ENCODE results near the gene SLC38A11.
"Not testable (repeated sequence)": the region's sequence is repeated elsewhere in the genome, so short reads cannot be mapped to it uniquely, and the experiment has no call there.

The SLC38A11 gene

DNA sequence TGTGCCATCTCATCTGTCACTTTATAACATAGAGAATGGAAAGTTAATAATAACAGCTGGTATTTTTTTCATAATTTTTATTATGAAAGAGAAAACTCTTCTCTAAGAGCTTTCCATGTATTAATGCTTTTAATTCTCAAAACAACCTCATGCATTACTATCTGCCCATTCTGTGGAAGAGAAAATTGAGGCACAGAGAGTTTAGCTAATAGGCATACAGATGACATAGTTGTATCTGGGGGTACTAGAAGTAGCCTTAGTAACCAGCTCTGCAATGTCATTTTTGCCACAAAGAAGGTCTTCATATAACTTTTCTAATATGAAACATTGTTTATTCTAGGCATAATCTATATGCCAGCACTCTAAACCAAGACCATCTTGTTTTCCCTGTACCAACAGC, 77.4 kb downstream of the SLC38A11 start:
- DNase-seq (ENCODE audit: low read depth in 2 of 2): no peak

DNA sequence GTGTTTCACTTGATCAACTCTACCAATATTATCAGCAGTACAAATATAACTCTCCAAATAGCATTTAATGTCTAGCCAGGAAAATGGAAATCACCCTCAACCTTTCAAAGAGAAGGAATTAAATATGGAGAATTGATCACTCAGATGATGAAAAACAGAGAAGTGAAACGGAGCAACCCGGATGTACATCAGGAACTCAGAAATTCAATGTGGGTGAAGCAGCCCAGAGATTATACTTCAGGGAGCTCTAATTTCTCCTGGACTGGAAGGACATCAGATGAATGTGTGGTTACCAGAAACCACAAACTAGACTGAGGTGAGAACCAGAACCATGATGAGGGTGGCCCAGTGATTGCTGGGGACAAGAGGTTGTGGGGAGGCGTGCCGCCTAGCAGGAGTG, 78.2 kb downstream of the SLC38A11 start:
- no peak for DNase-seq (ENCODE audit: low read depth in 2 of 2)

DNA sequence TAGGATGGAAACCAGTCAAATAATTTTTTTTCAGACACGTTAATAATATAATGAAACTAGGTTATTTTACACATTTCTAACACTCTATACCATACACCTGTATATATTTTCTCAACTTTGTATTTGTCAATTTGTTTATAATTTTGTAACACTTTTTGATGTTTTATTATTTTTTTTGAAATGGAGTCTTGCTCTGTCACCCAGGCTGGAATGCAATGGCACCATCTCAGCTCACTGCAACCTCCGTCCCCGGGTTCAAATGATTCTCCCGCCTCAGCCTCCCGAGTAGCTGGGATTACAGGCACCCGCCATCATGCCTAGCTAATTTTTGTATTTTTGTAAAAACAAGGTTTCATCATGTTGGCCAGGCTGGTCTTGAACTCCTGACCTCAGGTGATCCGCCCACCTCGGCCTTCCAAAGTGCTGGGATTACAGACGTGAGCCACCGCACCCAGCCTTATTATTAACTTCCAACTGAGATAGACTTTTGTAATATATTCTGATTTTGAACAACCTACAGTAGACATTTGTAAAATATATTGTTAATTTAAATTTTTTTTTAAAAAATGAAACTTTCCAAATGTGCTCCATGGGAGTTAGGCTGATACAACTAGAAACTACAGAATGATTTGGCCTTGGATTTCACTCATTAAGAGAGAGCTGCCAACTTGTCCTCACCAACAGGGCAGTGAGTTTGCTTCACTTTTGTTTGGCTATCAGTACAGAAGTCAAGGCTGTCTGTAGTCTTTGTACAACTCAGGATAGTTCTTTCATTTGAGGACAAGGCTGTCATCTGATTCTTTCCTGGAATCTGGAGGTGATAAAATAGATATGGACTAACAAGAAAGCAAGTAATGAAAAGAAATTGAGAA, 79.8 kb downstream of the SLC38A11 start:
- DNase-seq (ENCODE audit: low read depth in 2 of 2): no peak

DNA sequence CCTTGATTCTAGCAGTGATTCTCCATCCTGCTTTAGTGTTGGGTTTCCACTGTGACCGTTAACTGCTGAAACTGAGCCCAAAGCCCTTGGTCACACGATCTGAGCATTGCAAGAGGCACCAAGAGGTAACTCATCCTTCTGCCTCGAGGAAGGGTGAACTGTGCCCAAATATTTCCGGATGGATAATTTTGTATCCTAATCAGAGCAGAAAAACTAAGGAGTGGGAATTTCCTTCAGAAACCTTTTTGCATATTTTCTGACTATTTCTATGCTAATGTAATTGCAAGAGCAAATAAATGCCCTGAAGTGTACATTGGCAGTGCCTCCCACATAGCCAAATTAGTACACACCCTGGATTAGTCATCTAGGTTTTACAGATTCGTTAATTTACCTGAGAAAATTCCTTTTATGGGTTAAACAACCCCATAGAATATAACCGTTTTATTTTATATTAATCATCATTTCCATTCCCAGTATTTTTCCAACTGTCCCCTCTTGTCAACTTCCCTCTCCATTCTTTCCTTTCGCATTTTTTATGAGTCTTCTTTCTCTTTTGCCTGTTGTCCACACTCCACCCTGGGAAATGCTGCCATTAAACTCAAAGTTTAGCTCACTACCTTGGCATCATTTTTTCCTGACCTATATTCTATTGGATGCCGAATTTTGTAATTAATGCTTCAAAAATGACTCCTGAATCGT, 82.0 kb downstream of the SLC38A11 start:
- no peak for DNase-seq (ENCODE audit: low read depth in 2 of 2)

DNA sequence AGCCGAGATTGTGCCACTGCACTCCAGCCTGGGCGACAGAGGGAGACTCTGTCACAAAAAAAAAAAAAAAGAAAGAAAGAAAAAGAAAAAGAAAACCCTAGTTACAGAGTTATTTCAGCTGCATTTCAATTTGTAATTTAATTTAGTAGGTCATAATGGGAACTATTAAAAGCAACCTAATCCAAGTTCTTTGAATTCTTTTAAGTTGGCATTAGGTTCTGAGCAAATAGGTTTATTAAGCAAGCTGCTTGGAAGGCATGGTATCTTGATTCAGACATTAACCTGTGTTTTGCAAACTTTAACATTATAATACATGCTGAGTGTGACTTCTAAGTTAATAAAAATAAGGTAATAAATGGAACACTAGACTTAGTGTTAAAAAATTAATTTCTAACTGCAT, 83.9 kb downstream of the SLC38A11 start:
- no peak for DNase-seq (ENCODE audit: low read depth in 2 of 2)

DNA sequence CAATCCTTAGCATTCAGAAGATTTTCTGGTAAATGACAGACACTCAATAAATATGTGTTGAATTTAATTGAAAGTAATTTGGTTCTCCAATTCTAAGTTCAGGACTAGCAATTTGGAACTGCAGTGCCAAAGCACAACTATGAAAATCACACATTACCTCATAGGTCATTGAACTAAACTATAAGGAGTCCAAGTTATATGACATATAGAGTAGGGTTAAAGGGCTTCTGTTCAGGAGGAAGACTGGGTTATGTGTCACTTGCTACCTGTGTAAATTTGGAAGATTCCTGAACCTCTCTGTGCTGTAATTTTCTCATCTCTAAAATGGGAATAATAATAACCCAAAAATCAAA, 85.9 kb downstream of the SLC38A11 start:
- no peak for DNase-seq (ENCODE audit: low read depth in 2 of 2)

DNA sequence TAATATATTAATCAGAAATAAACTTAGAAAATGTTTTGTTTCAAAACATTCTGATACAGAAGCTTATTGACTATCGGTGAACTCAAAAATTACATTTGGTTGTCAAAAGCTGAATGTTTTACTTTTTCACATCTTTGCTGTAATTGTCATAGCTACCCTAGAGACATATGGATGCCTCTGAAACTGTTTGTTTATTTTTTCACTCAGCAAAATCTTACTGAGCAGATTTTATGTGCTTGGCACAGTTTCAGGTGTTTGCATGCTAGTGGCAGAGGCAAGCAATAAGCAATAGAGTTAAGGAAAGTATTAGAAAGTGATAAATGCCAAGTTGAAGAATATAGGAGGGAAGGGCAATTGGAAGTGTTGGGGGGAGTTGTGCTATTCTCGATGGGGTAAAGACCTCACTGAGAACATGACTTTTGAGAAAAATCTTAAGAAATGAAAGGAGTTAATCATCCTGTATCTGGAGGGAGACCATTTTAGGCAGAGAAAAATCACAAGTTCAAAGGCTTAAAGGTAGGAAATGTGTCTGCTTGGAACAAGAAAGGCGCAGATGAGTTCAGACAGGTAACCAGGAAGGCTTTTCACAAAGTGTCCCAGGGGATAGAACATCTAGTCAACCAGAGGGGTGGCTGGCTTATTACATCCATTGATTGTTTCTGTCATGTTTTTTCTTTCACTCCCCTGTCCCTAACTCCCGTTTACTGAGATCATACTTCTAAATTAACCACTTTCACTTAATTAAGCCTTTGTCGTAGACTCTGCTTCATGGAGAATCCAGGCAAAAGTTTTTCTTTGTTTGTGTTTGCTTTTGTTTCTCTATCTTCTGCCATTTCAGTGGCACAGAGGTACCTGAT, 86.5 kb downstream of the SLC38A11 start:
- no peak for DNase-seq (ENCODE audit: low read depth in 2 of 2)

DNA sequence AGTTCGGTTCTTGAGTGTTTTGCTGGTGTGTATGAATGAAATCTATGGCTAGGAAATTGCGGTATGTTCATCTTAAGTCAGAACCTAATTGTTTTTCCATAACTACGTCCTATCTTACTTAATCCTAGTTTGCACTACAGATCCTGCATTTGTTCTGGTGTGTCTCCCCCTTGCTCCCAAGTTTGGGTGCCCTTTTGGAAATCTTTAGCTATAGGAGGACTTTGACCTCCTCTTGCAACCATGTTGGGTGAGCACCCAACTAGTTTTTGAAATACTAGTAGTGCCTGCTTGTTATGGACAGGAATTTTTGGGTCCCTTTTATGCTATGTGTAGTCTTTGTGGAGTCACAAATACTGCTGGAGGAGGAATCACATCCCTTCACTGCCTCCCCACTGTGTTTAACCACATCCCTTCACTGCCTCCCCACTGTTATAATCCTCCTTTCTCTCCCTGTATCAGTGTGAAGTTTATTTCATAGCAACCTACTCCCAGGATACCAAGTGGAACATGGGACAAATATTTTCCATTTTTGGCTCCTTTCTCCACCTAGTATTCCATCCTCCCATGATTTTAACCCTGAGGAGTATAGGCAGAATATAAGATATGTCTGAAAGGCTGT, 87.4 kb downstream of the SLC38A11 start:
- no peak for DNase-seq (ENCODE audit: low read depth in 2 of 2)

DNA sequence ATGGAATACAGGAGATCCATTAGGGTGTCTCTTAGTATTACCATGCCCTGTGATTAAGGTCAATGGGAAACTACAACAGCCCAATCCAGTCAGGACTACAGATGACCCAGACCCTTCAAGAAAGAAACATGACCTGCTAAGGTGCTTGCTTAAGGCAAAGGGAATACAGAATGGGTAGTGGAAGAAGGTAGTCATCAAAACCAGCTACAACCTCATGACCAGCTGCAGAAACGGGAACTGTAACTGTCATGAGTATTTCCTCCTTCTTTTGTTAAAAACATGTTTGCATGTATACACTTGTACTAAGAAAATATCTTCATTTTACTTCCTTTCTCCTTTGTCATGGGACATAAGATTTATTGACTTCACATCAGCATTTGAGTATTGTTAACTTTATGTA, 88.9 kb downstream of the SLC38A11 start:
- not testable (repeated sequence) for DNase-seq (ENCODE audit: low read depth in 2 of 2)

DNA sequence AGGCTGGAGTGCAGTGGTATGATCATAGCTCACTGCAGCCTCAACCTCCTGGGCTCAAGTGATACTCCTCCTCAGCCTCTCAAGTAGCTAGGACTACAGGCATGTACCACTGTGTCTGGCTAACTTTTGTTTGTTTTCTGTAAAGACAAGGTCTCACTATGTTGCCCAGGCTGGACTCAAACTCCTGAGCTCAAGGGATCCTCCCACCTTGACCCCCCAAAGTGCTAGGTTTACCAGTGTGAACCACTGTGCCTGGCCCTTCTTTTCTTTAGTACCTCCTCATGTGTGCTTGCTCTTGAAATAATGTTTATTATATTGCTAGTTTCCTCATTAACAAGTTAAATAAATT, 94.7 kb downstream of the SLC38A11 start:
- no peak for DNase-seq (ENCODE audit: low read depth in 2 of 2)

DNA sequence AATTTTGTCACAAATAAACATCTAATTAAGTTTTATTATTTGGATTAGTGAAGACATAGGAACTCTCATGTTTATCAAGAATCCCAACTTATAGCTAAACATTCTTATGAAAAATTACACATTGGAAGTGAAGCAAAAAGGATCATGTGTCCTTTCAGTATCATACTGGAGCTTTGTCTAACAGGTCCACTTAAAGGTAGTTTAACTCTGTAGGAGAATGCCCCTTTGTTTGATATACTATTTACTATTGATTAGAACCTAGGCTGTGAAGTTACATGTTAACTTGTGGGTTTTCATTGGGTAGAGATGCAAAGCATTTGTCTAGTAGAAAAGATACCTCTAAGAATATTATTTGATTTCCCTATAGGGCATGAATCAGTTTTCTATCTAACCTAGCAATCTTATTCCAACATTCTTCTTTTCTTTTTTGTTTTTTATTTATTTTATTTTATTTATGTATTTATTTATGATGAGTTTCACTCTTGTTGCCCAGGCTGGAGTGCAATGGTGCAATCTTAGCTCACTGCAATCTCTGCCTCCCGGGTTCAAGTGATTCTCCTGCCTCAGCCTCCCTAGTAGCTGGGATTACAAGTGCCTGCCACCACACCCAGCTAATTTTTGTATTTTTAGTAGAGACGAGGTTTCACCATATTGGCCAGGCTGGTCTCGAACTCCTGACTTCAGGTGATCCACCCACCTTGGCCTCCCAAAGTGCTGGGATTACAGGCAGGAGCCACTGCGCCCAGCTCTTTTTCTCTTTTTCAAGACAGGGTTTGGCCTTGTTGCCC, 95.2 kb downstream of the SLC38A11 start:
- DNase-seq (ENCODE audit: low read depth in 2 of 2): not testable (repeated sequence)

DNA sequence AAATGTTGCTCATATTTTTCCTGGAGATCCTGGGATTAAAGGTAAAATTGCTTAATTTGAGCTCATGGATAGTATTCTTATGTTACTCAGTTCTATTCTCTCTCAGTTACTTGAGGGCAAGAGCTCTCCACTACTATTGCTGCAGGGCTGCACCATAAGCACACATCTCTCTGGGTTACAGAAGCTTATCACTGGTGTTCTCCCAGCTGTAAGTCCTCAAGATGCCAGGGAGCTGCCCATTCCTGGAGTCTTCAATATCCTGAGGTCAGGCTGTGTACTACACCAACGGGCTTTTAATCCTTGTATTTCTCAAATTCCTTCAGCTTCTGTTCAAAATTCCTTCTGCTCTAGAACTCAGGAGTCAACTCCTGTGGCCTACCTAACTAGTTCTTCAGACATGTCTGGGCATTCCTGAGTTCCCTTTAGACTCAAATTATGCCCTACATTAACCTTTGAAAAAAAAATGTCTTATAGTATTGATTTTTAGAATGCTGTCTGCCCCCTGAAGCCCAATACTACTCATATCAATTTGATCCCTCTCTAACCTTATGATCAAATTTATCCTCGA, 96.0 kb downstream of the SLC38A11 start:
- no peak for DNase-seq (ENCODE audit: low read depth in 2 of 2)

DNA sequence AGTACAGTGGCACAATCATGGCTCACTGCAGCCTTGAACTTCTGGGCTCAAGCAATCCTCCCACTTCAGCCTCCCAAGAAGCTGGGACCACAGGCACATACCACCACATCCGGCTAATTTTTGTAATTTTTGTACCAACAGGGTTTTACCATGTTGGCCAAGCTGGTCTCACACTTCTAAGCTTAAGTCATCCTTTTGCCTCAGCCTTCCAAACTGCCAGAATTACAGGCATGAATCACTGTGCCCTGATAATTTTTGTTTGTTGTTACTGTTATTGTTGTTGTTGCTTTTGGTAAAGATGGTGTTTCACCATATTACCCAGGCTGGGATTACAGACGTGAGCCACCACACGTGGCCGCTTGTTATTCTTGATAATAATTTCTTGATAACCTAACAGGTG, 103.2 kb downstream of the SLC38A11 start:
- DNase-seq (ENCODE audit: low read depth in 2 of 2): no peak

DNA sequence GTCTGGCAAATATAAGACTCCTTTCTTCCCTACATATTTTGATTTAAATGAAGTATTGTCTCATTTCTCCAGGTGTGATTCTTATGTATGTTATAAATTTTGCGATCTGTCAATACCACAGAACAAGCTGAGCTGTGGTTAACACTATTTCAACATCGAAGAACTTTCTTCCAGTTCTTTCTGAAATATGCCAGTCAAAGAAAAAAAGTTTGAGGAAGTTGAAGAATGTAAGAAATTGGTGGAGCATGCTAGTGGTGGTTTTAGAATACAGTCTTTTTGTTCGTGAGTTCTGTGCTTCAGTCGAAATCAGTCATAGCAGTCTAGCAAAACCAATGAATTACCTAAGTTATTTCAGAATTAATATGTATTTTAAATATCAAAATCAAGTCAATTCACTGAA, 105.1 kb downstream of the SLC38A11 start:
- DNase-seq (ENCODE audit: low read depth in 2 of 2): no peak

DNA sequence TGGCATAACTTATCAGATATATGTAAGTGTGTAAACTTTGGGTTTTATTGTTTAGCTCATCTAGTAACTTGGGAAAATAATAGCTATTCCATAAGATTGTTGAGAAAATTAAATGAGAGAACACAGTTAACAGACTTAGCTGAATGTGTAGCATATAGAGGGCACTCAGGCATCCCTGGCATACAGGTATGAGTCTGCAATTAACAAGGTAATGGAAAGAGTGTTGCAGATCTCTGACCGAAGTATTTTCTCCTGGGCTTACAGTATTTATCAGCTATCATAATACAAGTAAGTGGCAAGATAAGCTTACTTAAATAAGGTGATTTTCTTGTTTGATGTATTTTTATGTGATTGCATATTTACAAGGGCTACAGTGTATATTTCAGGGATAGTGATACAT, 105.8 kb downstream of the SLC38A11 start:
- DNase-seq (ENCODE audit: low read depth in 2 of 2): no peak

DNA sequence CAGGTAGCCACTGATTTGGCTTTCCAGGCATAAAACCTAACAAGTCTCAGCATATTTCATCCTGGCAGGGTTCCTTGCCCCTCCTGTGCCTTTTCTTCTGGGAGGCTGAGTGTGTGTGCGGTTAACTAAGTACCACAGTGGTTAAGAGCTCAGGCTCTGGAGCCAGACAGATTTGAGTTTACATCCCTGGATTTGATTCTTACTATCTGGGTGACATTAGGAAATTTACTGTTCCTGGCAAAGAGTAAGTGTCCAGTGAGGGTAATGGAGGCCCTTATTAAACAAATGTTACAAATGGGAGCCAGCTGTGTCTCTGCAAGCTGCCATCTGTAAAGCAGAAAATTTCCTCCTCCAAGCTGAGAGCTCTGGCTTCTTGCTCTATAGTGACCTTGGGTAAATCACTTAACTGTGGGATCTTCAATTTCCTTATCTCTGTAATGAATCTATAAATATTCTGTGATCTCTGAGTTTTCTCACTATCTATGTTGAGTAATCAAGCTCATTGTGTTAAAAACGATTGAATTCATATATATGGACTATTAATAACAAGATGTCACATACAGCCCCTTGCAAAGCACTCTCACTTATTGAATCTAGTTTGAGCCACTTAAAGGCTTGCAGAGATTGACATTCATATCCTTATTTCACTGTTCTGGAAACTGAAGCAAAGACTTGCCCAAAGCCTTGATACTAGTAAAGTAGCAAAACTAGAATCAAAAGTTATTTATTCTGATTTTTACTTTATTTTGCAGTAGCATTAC, 107.2 kb downstream of the SLC38A11 start:
- no peak for DNase-seq (ENCODE audit: low read depth in 2 of 2)

DNA sequence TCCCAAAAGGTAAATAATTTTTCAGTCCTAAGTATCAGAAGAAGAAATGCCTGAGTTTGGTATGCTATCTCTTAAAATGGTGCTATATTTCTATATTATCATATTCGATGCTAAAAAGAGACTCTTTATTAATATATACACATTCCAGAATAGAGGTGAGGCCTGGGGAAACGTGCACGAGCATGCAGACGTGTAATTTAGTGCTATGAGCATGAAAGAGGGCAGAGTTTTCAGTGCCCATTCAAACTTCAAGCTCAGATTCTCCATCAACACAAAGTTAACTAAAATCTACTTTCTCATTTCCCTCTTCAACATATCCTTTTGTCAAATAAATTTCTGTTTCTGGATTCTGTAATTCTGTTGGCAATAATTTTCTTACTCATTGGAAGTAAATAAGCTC, 108.0 kb downstream of the SLC38A11 start:
- DNase-seq (ENCODE audit: low read depth in 2 of 2): no peak

DNA sequence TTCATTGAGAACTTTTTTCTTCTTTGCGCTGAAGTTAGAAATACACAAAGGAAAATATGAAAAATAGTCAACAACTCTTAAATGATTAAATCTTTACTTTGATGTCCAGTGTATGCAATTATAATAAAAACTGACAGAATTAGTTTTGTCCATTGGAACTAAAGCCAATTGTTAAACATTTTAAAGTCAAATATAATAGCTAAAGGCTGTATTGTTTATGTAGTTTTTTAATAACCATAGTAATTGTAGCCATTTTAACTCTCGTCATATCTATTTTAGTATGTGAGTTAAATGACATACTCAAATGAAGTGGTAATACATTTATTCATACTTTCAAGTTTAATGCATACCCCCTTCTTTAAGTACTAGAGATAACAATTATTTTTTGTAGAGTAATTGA, 109.0 kb downstream of the SLC38A11 start:
- no peak for DNase-seq (ENCODE audit: low read depth in 2 of 2)
